ENCODE measurements around the gene CABLES1.

CABLES1 gene

GRCh38 chr18:23201741-23202140 lies 66.5 kb downstream of the CABLES1 start:
- H4K20me1 ChIP-seq (ENCODE audit: insufficient read depth, low read length), result no peaks in the 10 kb centered on the region
- H3K4me1 ChIP-seq (ENCODE audit: insufficient read depth, low read length), result no peaks in the 10 kb centered on the region
- no peaks in the 10 kb centered on the region for H3K9me3 ChIP-seq (ENCODE audit: insufficient read depth, low read length, severe bottlenecking)
- H3K27ac ChIP-seq (ENCODE audit: low read length), result no peak overlapping the region
- no peak overlapping the region for H3K9ac ChIP-seq (ENCODE audit: low read depth, low read length)
- H3K79me2 ChIP-seq (ENCODE audit: insufficient read depth, low read length), result no peaks in the 10 kb centered on the region
- no peak overlapping the region for H2AFZ ChIP-seq (ENCODE audit: low read depth, low read length)
- DNase-seq (no peak), ATAC-seq (ENCODE audit: insufficient read depth, low read depth) (no peak)
- H3K36me3 ChIP-seq (ENCODE audit: insufficient read depth, low read length), result no peaks in the 10 kb centered on the region
- TF ChIP-seq CTCF (IDR thresholded peaks at IDR 0.05; ENCODE audit: borderline replicate concordance, extremely low read depth, low read length, poor library complexity, severe bottlenecking), result no peak
- TF ChIP-seq EZH2 (IDR thresholded peaks at IDR 0.05; ENCODE audit: borderline replicate concordance, low read depth, low read length, severe bottlenecking), result no peak
- no peaks in the 10 kb centered on the region for H3K27me3 ChIP-seq (ENCODE audit: insufficient read depth, low read length, poor library complexity)
- H3K4me2 ChIP-seq (ENCODE audit: insufficient read depth, low read length), result no peak overlapping the region
- H3K4me3 ChIP-seq (ENCODE audit: low read depth in 1 of 2, low read length in 2 of 2), result no peak overlapping the region

- H3K4me3 ChIP-seq (ENCODE audit: low read depth in 1 of 2, low read length in 2 of 2), result no peak overlapping the region
- H3K36me3 ChIP-seq (ENCODE audit: insufficient read depth, low read length), result no peaks in the 10 kb centered on the region
- no peaks in the 10 kb centered on the region for H3K79me2 ChIP-seq (ENCODE audit: insufficient read depth, low read length)
- no peaks in the 10 kb centered on the region for H4K20me1 ChIP-seq (ENCODE audit: insufficient read depth, low read length)
- H3K4me1 ChIP-seq (ENCODE audit: insufficient read depth, low read length), result no peaks in the 10 kb centered on the region
- DNase-seq, result no peak
- no peak overlapping the region for H2AFZ ChIP-seq (ENCODE audit: low read depth, low read length)
- H3K27me3 ChIP-seq (ENCODE audit: insufficient read depth, low read length, poor library complexity), result no peaks in the 10 kb centered on the region
- no peaks in the 10 kb centered on the region for H3K9me3 ChIP-seq (ENCODE audit: insufficient read depth, low read length, severe bottlenecking)
- H3K9ac ChIP-seq (ENCODE audit: low read depth, low read length), result no peak overlapping the region
- no peak overlapping the region for H3K27ac ChIP-seq (ENCODE audit: low read length)
- TF ChIP-seq CTCF (IDR thresholded peaks at IDR 0.05; ENCODE audit: borderline replicate concordance, extremely low read depth, low read length, poor library complexity, severe bottlenecking), result no peak
- TF ChIP-seq EZH2 (IDR thresholded peaks at IDR 0.05; ENCODE audit: borderline replicate concordance, low read depth, low read length, severe bottlenecking), result no peak
- no peak for ATAC-seq (ENCODE audit: insufficient read depth, low read depth)
- H3K4me2 ChIP-seq (ENCODE audit: insufficient read depth, low read length), result no peak overlapping the region
Measured at GRCh38 chr18:23203891-23204432, 68.7 kb downstream of the CABLES1 start.

- no peak overlapping the region for H2AFZ ChIP-seq (ENCODE audit: low read depth, low read length)
- no peaks in the 10 kb centered on the region for H3K4me1 ChIP-seq (ENCODE audit: insufficient read depth, low read length)
- H3K4me2 ChIP-seq (ENCODE audit: insufficient read depth, low read length), result no peak overlapping the region
- no peaks in the 10 kb centered on the region for H4K20me1 ChIP-seq (ENCODE audit: insufficient read depth, low read length)
- ATAC-seq (ENCODE audit: insufficient read depth, low read depth) (no peak), DNase-seq (no peak)
- TF ChIP-seq EZH2 (IDR thresholded peaks at IDR 0.05; ENCODE audit: borderline replicate concordance, low read depth, low read length, severe bottlenecking), result no peak
- no peak for TF ChIP-seq CTCF (IDR thresholded peaks at IDR 0.05; ENCODE audit: borderline replicate concordance, extremely low read depth, low read length, poor library complexity, severe bottlenecking)
- H3K36me3 ChIP-seq (ENCODE audit: insufficient read depth, low read length), result no peaks in the 10 kb centered on the region
- no peak overlapping the region for H3K9ac ChIP-seq (ENCODE audit: low read depth, low read length)
- no peaks in the 10 kb centered on the region for H3K27me3 ChIP-seq (ENCODE audit: insufficient read depth, low read length, poor library complexity)
- H3K4me3 ChIP-seq (ENCODE audit: low read depth in 1 of 2, low read length in 2 of 2), result no peak overlapping the region
- no peaks in the 10 kb centered on the region for H3K9me3 ChIP-seq (ENCODE audit: insufficient read depth, low read length, severe bottlenecking)
- H3K79me2 ChIP-seq (ENCODE audit: insufficient read depth, low read length), result no peaks in the 10 kb centered on the region
- no peak overlapping the region for H3K27ac ChIP-seq (ENCODE audit: low read length)
Measured at GRCh38 chr18:23204589-23205235, 69.4 kb downstream of the CABLES1 start.
